ENCODE measurements around the gene DKKL1. TPM values are rescaled to one million over a fixed set of nuclear protein-coding genes. Genes with fewer than 3 reads are reported as not detected.

Gene DKKL1
- total RNA-seq, 1 donor, result not detected

DNA sequence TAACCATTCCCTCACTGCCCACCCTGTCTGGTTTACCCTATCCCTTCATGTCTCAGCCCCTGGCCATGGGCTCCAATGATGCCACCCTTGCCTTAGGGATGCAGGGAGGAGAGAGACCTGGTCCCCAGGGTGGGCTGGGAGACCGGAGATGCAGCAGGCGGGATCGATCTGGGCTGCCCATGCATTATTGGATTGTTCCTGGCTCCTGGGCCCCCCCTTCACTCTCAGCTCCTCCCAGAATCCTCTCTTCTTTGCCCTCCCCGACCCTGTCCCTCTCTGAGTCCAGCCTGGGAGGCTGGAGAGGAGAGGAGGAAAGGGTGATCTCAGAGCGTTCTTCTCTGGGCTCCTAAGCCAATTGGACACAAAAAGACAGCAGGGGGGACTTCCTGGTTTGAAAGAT lies 30.2 kb downstream of the DKKL1 start:
- H3K4me1 ChIP-seq (ENCODE audit: insufficient read depth, low read length), result peaks cover 5% of the 10 kb centered on the region
- H3K9me3 ChIP-seq (ENCODE audit: low read depth, low read length), result no peaks in the 10 kb centered on the region
- no peaks in the 10 kb centered on the region for H3K27me3 ChIP-seq (ENCODE audit: insufficient read depth, low read length)
- no peak overlapping the region for H3K4me3 ChIP-seq (ENCODE audit: low read length)

- Histone ChIP-seq H3K27me3 (ENCODE audit: insufficient read depth, low read length) (no peaks in the 10 kb centered on the region), H3K4me1 (ENCODE audit: insufficient read depth, low read length) (peaks cover 5% of the 10 kb centered on the region), H3K4me3 (ENCODE audit: low read length) (no peak overlapping the region), H3K9me3 (ENCODE audit: low read depth, low read length) (no peaks in the 10 kb centered on the region)
Measured at GRCh38 chr19:49395581-49396407, 32.1 kb downstream of the DKKL1 start.

DNA sequence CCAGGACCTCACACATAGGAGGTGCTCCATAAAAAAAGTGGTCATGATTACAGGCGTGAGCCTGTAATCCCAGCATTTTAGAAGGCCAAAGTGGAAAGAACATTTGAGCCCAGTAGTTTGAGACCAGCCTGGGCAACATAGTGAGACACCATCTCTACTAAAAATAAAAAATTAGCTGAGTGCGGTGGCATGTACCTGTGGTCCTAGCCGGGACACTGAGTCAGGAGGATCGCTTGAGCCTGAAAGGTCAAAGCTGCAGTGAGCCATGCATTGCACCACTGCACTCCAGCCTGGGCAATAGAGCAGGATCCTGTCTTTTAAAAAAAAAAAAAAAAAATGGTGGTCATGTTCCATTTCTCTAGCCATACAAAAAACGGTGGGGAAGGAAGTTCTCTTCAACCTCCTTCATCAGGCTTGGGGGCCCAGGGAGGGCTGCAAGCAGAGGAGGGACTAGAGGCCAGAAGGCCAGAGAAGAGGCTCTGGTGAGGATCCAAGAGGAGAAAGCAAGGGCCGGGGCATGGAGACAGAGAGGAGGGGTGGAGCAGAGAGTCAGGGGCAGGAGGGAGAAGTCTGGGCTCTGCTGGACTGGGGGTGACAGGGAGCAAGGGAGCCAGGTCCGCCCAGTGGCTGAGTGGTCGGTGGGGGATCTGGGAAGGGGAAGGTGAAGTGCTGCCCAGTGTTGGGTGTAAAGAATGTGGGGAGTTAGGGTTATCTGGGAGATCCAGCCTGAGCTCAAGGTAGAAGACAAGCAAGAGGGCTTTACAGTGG lies 33.2 kb downstream of the DKKL1 start:
- no peaks in the 10 kb centered on the region for H3K27me3 ChIP-seq (ENCODE audit: insufficient read depth, low read length)
- no peak overlapping the region for H3K4me3 ChIP-seq (ENCODE audit: low read length)
- no peaks in the 10 kb centered on the region for H3K9me3 ChIP-seq (ENCODE audit: low read depth, low read length)
- H3K4me1 ChIP-seq (ENCODE audit: insufficient read depth, low read length), result peaks cover under 1% of the 10 kb centered on the region

DNA sequence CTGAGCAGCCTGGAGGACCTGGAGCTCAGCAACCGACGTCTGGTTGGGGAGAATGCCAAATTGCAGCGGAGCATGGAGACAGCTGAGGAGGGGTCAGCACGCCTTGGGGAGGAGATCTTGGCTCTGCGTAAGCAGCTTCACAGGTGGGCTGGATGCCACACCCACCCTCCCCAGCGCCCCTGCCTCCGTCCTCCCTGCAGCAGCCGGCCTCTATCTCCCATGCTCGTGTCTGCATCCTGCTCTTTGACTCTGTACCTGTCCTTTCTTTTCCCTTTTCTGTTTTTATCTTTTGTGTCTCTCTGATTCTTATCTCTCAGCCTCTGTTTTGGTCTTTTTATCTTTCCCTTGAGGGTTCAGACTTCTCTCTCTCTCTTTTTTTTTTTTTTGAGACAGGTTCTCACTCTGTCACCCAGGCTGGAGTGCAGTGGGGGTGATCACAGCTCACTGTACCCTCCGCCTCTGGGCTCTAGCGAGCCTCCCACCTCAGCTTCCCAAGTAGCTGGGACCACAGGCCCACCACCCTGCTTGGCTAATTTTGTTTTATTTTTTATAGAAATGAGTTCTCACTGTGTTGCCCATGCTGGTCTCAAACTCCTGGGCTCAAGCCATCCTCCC lies 34.4 kb downstream of the DKKL1 start:
- Histone ChIP-seq H3K9me3 (ENCODE audit: low read depth, low read length) (no peaks in the 10 kb centered on the region), H3K4me3 (ENCODE audit: low read length) (no peak overlapping the region), H3K27me3 (ENCODE audit: insufficient read depth, low read length) (no peaks in the 10 kb centered on the region), H3K4me1 (ENCODE audit: insufficient read depth, low read length) (no peaks in the 10 kb centered on the region)

DNA sequence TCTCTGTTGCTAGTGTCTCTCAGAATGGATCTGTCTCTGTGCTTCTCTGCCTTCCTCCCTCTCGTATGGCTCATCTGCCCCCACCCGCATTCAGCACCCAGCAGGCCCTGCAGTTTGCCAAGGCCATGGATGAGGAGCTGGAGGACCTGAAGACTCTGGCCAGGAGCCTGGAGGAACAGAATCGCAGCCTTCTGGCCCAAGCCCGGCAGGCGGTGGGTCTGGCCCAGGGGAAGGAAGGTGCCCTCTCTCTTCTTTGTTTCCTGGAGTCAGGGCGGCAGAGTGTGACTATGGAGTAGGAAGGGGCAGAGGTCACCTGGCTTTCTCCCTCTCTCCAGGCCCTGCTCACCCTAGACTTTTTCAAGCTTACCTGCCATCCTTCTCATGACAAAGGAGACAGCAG lies 35.3 kb downstream of the DKKL1 start:
- Histone ChIP-seq H3K9me3 (ENCODE audit: low read depth, low read length) (no peaks in the 10 kb centered on the region), H3K27me3 (ENCODE audit: insufficient read depth, low read length) (no peaks in the 10 kb centered on the region), H3K4me3 (ENCODE audit: low read length) (no peak overlapping the region), H3K4me1 (ENCODE audit: insufficient read depth, low read length) (no peaks in the 10 kb centered on the region)

GRCh38 chr19:49400029-49400428 lies 36.4 kb downstream of the DKKL1 start:
- H3K9me3 ChIP-seq (ENCODE audit: low read depth, low read length), result no peaks in the 10 kb centered on the region
- H3K4me3 ChIP-seq (ENCODE audit: low read length), result no peak overlapping the region

DNA sequence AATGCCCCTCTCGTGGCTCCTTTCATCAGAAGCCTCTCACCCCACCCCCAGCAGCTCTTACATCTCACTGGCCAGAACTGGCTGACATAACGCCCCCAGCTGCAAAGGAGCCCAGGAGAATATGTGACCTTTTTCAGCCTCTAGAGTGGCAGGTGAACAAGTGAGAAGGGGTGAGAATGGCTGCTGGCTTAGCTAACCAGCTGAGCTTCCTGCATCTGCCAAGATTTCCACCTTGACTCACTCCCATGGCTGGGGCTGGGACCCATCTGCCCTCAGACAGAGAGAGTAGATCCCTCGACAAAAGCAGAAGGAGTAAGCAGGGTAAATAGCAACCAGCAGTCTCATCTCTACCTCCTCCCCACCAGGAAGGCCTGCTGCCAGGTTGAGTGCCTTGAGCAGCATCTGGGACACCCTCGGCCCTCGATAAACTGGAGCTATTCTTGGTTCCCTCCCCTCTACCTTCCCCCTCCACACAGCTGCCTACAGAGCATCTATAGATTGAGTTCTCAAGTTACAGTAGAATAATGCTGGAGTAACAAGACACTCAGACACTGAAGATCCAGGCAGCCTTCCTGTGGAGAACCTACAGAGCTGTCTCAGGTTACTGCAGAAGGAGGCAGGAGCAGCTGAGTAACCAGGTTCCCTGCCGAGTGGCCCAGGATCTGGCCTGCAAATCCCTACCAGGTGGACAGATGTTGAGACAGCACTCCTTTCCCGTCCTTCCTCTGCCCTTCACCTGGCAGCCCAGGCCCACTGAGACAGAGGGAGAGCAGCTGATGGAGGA lies 39.9 kb downstream of the DKKL1 start:
- Histone ChIP-seq H3K4me1 (ENCODE audit: insufficient read depth, low read length) (peaks cover 12% of the 10 kb centered on the region), H3K4me3 (ENCODE audit: low read length) (no peak overlapping the region), H3K9me3 (ENCODE audit: low read depth, low read length) (no peaks in the 10 kb centered on the region), H3K27me3 (ENCODE audit: insufficient read depth, low read length) (no peaks in the 10 kb centered on the region)

More at GRCh38 chr19:49400029-49400428, 36.4 kb downstream of the DKKL1 start:
- no peaks in the 10 kb centered on the region for H3K27me3 ChIP-seq (ENCODE audit: insufficient read depth, low read length)
- H3K4me1 ChIP-seq (ENCODE audit: insufficient read depth, low read length), result no peaks in the 10 kb centered on the region

GRCh38 chr19:49407079-49407478 lies 43.4 kb downstream of the DKKL1 start:
- H3K9me3 ChIP-seq (ENCODE audit: low read depth, low read length), result no peaks in the 10 kb centered on the region
- H3K27me3 ChIP-seq (ENCODE audit: insufficient read depth, low read length), result no peaks in the 10 kb centered on the region
- H3K4me3 ChIP-seq (ENCODE audit: low read length), result no peak overlapping the region
- H3K4me1 ChIP-seq (ENCODE audit: insufficient read depth, low read length), result peaks cover 35% of the 10 kb centered on the region

- no peaks in the 10 kb centered on the region for H3K27me3 ChIP-seq (ENCODE audit: insufficient read depth, low read length)
- H3K4me3 ChIP-seq (ENCODE audit: low read length), result no peak overlapping the region
- H3K9me3 ChIP-seq (ENCODE audit: low read depth, low read length), result no peaks in the 10 kb centered on the region
- H3K4me1 ChIP-seq (ENCODE audit: insufficient read depth, low read length), result peaks cover 37% of the 10 kb centered on the region
Measured at GRCh38 chr19:49407482-49408015, 43.9 kb downstream of the DKKL1 start.

GRCh38 chr19:49408816-49409440 lies 45.3 kb downstream of the DKKL1 start:
- Histone ChIP-seq H3K9me3 (ENCODE audit: low read depth, low read length) (no peaks in the 10 kb centered on the region), H3K4me1 (ENCODE audit: insufficient read depth, low read length) (peaks cover 37% of the 10 kb centered on the region), H3K4me3 (ENCODE audit: low read length) (no peak overlapping the region), H3K27me3 (ENCODE audit: insufficient read depth, low read length) (no peaks in the 10 kb centered on the region)

GRCh38 chr19:49409441-49410029 lies 45.9 kb downstream of the DKKL1 start:
- Histone ChIP-seq H3K4me3 (ENCODE audit: low read length) (no peak overlapping the region), H3K4me1 (ENCODE audit: insufficient read depth, low read length) (peaks cover 37% of the 10 kb centered on the region), H3K9me3 (ENCODE audit: low read depth, low read length) (no peaks in the 10 kb centered on the region), H3K27me3 (ENCODE audit: insufficient read depth, low read length) (no peaks in the 10 kb centered on the region)

GRCh38 chr19:49411681-49412326 lies 48.1 kb downstream of the DKKL1 start:
- H3K4me1 ChIP-seq (ENCODE audit: insufficient read depth, low read length), result peaks cover 36% of the 10 kb centered on the region

DNA sequence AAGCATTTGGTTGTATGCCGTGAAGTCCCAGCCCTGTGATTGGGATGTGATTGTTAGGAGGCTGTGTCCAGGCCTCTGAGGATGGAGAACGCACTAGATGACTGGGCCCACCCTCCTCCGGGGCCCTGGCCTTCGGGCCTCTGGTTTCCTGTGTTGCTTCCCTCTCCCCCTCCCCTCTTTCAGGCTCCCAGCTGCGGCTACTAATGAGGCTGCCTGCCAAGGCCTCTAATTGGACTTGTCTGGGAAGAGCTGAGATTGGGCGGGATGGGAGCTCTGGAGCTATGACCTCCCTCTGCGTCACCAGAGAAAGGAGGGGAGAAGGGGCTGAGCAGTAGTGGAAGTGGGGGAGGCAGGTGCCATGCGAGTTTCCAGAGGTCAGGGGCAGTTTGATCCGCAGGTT lies 49.7 kb downstream of the DKKL1 start:
- H3K27me3 ChIP-seq (ENCODE audit: insufficient read depth, low read length), result no peaks in the 10 kb centered on the region
- peaks cover 27% of the 10 kb centered on the region for H3K4me1 ChIP-seq (ENCODE audit: insufficient read depth, low read length)
- no peak overlapping the region for H3K4me3 ChIP-seq (ENCODE audit: low read length)
- no peaks in the 10 kb centered on the region for H3K9me3 ChIP-seq (ENCODE audit: low read depth, low read length)

More at GRCh38 chr19:49411681-49412326, 48.1 kb downstream of the DKKL1 start:
- Histone ChIP-seq H3K9me3 (ENCODE audit: low read depth, low read length) (no peaks in the 10 kb centered on the region), H3K27me3 (ENCODE audit: insufficient read depth, low read length) (no peaks in the 10 kb centered on the region), H3K4me3 (ENCODE audit: low read length) (no peak overlapping the region)

Measured in mononuclear cell (primary cell).